ENCODE results near the gene IKZF1.

IKZF1 gene

GRCh38 chr7:50448823-50449222, 144.3 kb downstream of the IKZF1 start:
- Histone ChIP-seq H3K4me1 (ENCODE audit: control insufficient read depth, insufficient read depth, low read length) (peaks cover 9% of the 10 kb centered on the region), H3K9me3 (ENCODE audit: control insufficient read depth, insufficient read depth, low read depth, low read length) (no peaks in the 10 kb centered on the region), H3K36me3 (ENCODE audit: control insufficient read depth, insufficient read depth, low read length) (peaks cover 21% of the 10 kb centered on the region), H3K27me3 (ENCODE audit: control insufficient read depth, insufficient read depth, low read length) (peaks cover 5% of the 10 kb centered on the region; the same call in 1 of the 2 replicates), H3K4me3 (ENCODE audit: low read depth, low read length) (peak overlapping the region; percentile 84; the same call in 1 of the 2 replicates), H3K27ac (ENCODE audit: low read depth, low read length) (no peak overlapping the region), H3K9ac (ENCODE audit: low read length) (no peak overlapping the region)

GRCh38 chr7:50449501-50449880, 145.0 kb downstream of the IKZF1 start:
- H3K9ac ChIP-seq (ENCODE audit: low read length) = peak overlapping the region; percentile 81

DNA sequence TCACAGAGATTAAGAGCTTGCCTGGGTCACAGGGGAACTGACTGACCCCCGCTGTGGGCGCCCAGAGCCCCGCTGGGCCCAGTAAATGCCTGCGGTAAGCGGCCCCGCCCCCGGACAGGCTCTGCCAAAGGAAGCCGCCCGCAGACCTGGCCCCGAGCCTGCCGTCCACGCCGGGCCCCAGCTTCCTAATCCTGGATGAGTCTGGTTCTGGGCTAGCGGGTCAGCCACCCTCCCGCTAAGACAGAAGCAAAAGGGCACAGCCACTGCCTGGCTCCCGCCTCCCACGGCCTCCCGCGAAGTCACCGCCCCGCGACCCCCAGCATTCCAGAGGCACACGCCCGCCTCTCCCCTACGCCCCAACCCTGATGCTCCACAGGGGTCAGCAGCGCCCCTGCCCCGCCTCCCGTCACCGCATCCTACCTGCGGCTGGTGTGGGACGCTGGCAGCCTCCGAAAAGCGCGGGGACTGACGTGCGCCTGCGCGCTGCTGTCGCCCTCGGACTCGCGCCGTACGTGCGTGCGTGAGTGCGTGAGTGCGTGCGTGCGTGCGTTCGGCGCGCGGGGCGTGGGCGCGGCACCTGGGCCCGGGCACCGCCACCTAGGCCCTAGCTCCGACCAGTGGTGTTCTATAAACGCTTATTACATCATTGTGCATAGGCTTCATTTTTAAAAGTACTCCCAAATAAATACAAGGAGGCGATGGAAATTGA, 145.5 kb downstream of the IKZF1 start, which contains the start of gene FIGNL1:
Gene FIGNL1 (minus strand): TSS at position 470 of the 709 bp plus-strand sequence. CDS start 3,063 bp downstream, outside the sequence.
- Histone ChIP-seq H3K27me3 (ENCODE audit: control insufficient read depth, insufficient read depth, low read length) (peaks cover 5% of the 10 kb centered on the region; the same call in 1 of the 2 replicates), H3K4me3 (ENCODE audit: low read depth, low read length) (peak within 1 kb of the TSS; percentile 84), H3K27ac (ENCODE audit: low read depth, low read length) (peak within 1 kb of the TSS; percentile 43; the same call in 1 of the 2 replicates), H3K4me1 (ENCODE audit: control insufficient read depth, insufficient read depth, low read length) (peaks cover 9% of the 10 kb centered on the region), H3K36me3 (ENCODE audit: control insufficient read depth, insufficient read depth, low read length) (peaks cover 19% of the 10 kb centered on the region), H3K9me3 (ENCODE audit: control insufficient read depth, insufficient read depth, low read depth, low read length) (no peaks in the 10 kb centered on the region), H3K9ac (ENCODE audit: low read length) (peak within 1 kb of the TSS; percentile 81)

More at GRCh38 chr7:50449501-50449880, 145.0 kb downstream of the IKZF1 start:
- no peak overlapping the region; the same call in 1 of the 2 replicates for H3K27ac ChIP-seq (ENCODE audit: low read depth, low read length)
- peak overlapping the region; percentile 84 for H3K4me3 ChIP-seq (ENCODE audit: low read depth, low read length)
- H3K9me3 ChIP-seq (ENCODE audit: control insufficient read depth, insufficient read depth, low read depth, low read length) = no peaks in the 10 kb centered on the region
- H3K4me1 ChIP-seq (ENCODE audit: control insufficient read depth, insufficient read depth, low read length) = peaks cover 9% of the 10 kb centered on the region
- H3K36me3 ChIP-seq (ENCODE audit: control insufficient read depth, insufficient read depth, low read length) = peaks cover 21% of the 10 kb centered on the region
- peaks cover 5% of the 10 kb centered on the region; the same call in 1 of the 2 replicates for H3K27me3 ChIP-seq (ENCODE audit: control insufficient read depth, insufficient read depth, low read length)

DNA sequence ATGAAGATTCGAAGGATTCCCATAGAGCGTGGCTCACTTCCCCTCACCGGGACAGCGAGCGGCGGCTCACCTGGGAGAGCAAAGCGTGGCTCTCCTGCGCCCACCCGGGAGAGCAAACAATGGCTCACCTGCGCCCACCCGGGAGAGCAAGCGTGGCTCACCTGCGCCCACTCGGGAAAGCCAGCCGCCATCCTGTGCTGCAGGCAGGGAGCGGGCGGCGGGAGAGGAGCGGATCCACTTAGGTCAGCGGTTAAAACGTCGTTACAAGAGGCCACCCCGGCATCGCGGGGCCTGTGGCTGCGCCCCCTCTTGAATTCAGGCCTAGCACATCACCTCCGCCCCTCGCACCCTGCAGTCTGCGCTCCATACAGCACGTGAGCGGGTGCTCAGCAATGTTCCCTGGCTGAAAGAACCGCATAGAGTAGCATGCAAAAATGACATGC, 146.1 kb downstream of the IKZF1 start:
- H3K4me3 ChIP-seq (ENCODE audit: low read depth, low read length) = peak overlapping the region; percentile 84
- H3K27me3 ChIP-seq (ENCODE audit: control insufficient read depth, insufficient read depth, low read length) = peaks cover 5% of the 10 kb centered on the region; the same call in 1 of the 2 replicates
- no peak overlapping the region for H3K27ac ChIP-seq (ENCODE audit: low read depth, low read length)
- peaks cover 13% of the 10 kb centered on the region for H3K36me3 ChIP-seq (ENCODE audit: control insufficient read depth, insufficient read depth, low read length)
- peak overlapping the region; percentile 81 for H3K9ac ChIP-seq (ENCODE audit: low read length)
- peaks cover 9% of the 10 kb centered on the region for H3K4me1 ChIP-seq (ENCODE audit: control insufficient read depth, insufficient read depth, low read length)
- H3K9me3 ChIP-seq (ENCODE audit: control insufficient read depth, insufficient read depth, low read depth, low read length) = no peaks in the 10 kb centered on the region

Measured in HUES6 (cell line).